K562 (cell line): ENCODE results near the gene WWOX. TPM values are rescaled to one million over a fixed set of nuclear protein-coding genes. Genes with fewer than 3 reads are reported as not detected.

ENCODE experiments used
- ATAC-seq: fragments of 200-7000 bp; cut with Tn5 transposase; 3 replicates; pipeline ENCODE4 v1.9.1; 2020; ENCODE audit warnings: moderate library complexity
- BruUV-seq: library from RNA; stranded (reverse); fragments of 400-500 nt; replicated peaks from 2 replicates; lab custom pipeline; 2021; lab: Mats Ljungman, UMichigan
- CTCF ChIA-PET: fragments of 300-600 bp; formaldehyde crosslinking; extraction: SDS; loops from one replicate; lab custom pipeline; 2021; ENCODE audit warnings: low intra/inter-chr PET ratio; lab: Yijun Ruan, JAX
- POLR2A ChIA-PET: fragments of 300-600, 350-650 bp; sonication (Branson Sonifier 250); formaldehyde crosslinking; extraction: SDS; loops from one replicate; lab custom pipeline; 2021; ENCODE audit warnings: antibody characterized with exemption, inconsistent platforms; lab: Yijun Ruan, JAX
- DNase-seq, 4 experiments: peaks; one replicate each; pipeline versions ENCODE4 v3.0.0 to v3.0.0-alpha.2; 2011 to 2018; ENCODE audit warnings: low spot score in 3 of 4, mixed read lengths in 3 of 4; ENCODE audit errors: extremely low read depth in 1 of 4
- FAIRE-seq: peaks from 2 replicates; lab custom pipeline; 2011; peaks lifted over from hg19 to GRCh38; lab: Jason Lieb, UNC
- H2AFZ ChIP-seq: 2 replicates; pipeline ENCODE4 v1.6.0; 2011; ENCODE audit warnings: low read depth, low read length, control low read depth, inconsistent platforms
- H3K27ac ChIP-seq: fragments of 200-600 bp; 3 replicates; pipeline ENCODE4 v1.8.0; 2011; ENCODE audit warnings: low read depth, mild to moderate bottlenecking, control low read depth, inconsistent platforms, low read length, moderate library complexity, mixed read lengths; ENCODE audit errors: extremely low read depth
- H3K27me3 ChIP-seq, 2 experiments: fragments of 300-600 bp in 1 of 2; 2 replicates in 1 of 2; 3 replicates in 1 of 2; pipeline versions ENCODE4 v1.6.0 to v1.8.0; 2011; ENCODE audit warnings: inconsistent platforms in 2 of 2, low read length in 2 of 2, mild to moderate bottlenecking in 1 of 2, mixed read lengths in 1 of 2, moderate library complexity in 1 of 2; ENCODE audit not compliant: control insufficient read depth in 2 of 2, insufficient read depth in 2 of 2
- H3K36me3 ChIP-seq: fragments of 300-600 bp; 3 replicates; pipeline ENCODE4 v1.8.0; 2011; ENCODE audit warnings: mild to moderate bottlenecking, low read length, inconsistent platforms; ENCODE audit not compliant: control insufficient read depth, insufficient read depth
- H3K4me1 ChIP-seq, 2 experiments: fragments of 200-600 bp in 1 of 2; replicated peaks in 1 of 2; 2 replicates in 1 of 2; 3 replicates in 1 of 2; pipeline versions ENCODE4 v1.5.1 to v1.8.0; 2011; ENCODE audit warnings: inconsistent platforms in 2 of 2, low read length in 2 of 2, mild to moderate bottlenecking in 1 of 2, mixed read lengths in 1 of 2, moderate library complexity in 1 of 2; ENCODE audit not compliant: control insufficient read depth in 2 of 2, insufficient read depth in 2 of 2
- H3K4me2 ChIP-seq: 2 replicates; pipeline ENCODE4 v1.6.1; 2011; ENCODE audit warnings: low read length, control low read depth, inconsistent platforms, mixed read lengths; ENCODE audit not compliant: insufficient read depth
- H3K4me3 ChIP-seq: fragments of 200-600 bp; sonication (generic), shearing (Covaris generic); 2 replicates; pipeline ENCODE4 v1.5.1; 2016; ENCODE audit warnings: control low read depth, inconsistent platforms
- H3K79me2 ChIP-seq: fragments of 200-600 bp; 3 replicates; pipeline ENCODE4 v1.8.0; 2011; ENCODE audit warnings: low read length, inconsistent platforms; ENCODE audit not compliant: control insufficient read depth, insufficient read depth
- H3K9ac ChIP-seq, 2 experiments: 2 replicates each; pipeline versions ENCODE4 v1.6.0 to v1.6.1; 2011; ENCODE audit warnings: low read depth in 2 of 2, low read length in 2 of 2, control low read depth in 1 of 2, inconsistent platforms in 1 of 2, mild to moderate bottlenecking in 1 of 2, mixed read lengths in 1 of 2; ENCODE audit not compliant: insufficient read depth in 1 of 2
- H3K9me1 ChIP-seq: one replicate; pipeline ENCODE4 v1.6.0; 2011; ENCODE audit warnings: inconsistent platforms, mild to moderate bottlenecking, low read length, moderate library complexity; ENCODE audit not compliant: control insufficient read depth, insufficient read depth
- H3K9me3 ChIP-seq: replicated peaks from 2 replicates; pipeline ENCODE4 v1.5.1; 2011; ENCODE audit warnings: low read depth, low read length, inconsistent platforms; ENCODE audit not compliant: control insufficient read depth, insufficient read depth
- H4K20me1 ChIP-seq: replicated peaks from 2 replicates; pipeline ENCODE4 v1.6.1; 2011; ENCODE audit warnings: low read length, inconsistent platforms, mixed read lengths; ENCODE audit not compliant: control insufficient read depth, insufficient read depth
- CTCF ChIP-seq, 3 experiments: IDR thresholded peaks in 2 of 3; conservative IDR thresholded peaks in 1 of 3; 2 replicates each; pipeline ENCODE4 v1.5.1; 2011 to 2012; ENCODE audit warnings: low read length in 3 of 3, mild to moderate bottlenecking in 3 of 3, control low read depth in 2 of 3, improper control_type of control experiment in 1 of 3, inconsistent platforms in 1 of 3, low read depth in 1 of 3, mixed read lengths in 1 of 3, moderate library complexity in 1 of 3; ENCODE audit not compliant: insufficient read depth in 2 of 3
- ELF4 ChIP-seq: fragments of 450-650 bp; formaldehyde crosslinking; IDR thresholded peaks from 2 replicates; pipeline ENCODE4 v1.4.0; 2022; ENCODE audit warnings: missing genetic modification characterization
- GABPB1 ChIP-seq: sonication (generic); formaldehyde crosslinking; IDR thresholded peaks from 2 replicates; pipeline ENCODE4 v1.8.0; 2022; ENCODE audit warnings: mild to moderate bottlenecking, missing genetic modification reagents
- GTF2A2 ChIP-seq: IDR thresholded peaks from 2 replicates; pipeline ENCODE4 v1.6.1; 2016; ENCODE audit warnings: mild to moderate bottlenecking, missing genetic modification characterization, missing compliant biosample characterization
- GTF2F1 ChIP-seq: IDR thresholded peaks from 2 replicates; pipeline ENCODE4 v1.6.1; 2011; ENCODE audit warnings: low read depth, low read length, improper control_type of control experiment
- HBP1 ChIP-seq: fragments of 450-650 bp; formaldehyde crosslinking; IDR thresholded peaks from 2 replicates; pipeline ENCODE4 v1.4.0; 2022; ENCODE audit warnings: missing genetic modification characterization
- MXD1 ChIP-seq: fragments of 250-450 bp; sonication (Bioruptor Pico); IDR thresholded peaks from 2 replicates; pipeline ENCODE4 v1.8.0; 2021; ENCODE audit warnings: borderline replicate concordance, mild to moderate bottlenecking, moderate library complexity; ENCODE audit not compliant: poor library complexity, severe bottlenecking
- PHB2 ChIP-seq: fragments of 450-650 bp; IDR thresholded peaks from 2 replicates; pipeline ENCODE4 v1.6.1; 2017; ENCODE audit warnings: low read depth
- PRPF4 ChIP-seq: fragments of 200-400 bp; formaldehyde crosslinking; IDR thresholded peaks from one replicate; pipeline ENCODE4 v1.6.1; 2017; ENCODE audit warnings: low read length, low read depth, mild to moderate bottlenecking; ENCODE audit not compliant: insufficient read depth, poor library complexity, severe bottlenecking
- SIRT6 ChIP-seq: IDR thresholded peaks from one replicate; pipeline ENCODE4 v1.6.1; 2012; ENCODE audit warnings: low read depth, mild to moderate bottlenecking, control low read depth, inconsistent platforms, low read length, moderate library complexity
- USF1 ChIP-seq: sonication (generic); formaldehyde crosslinking; IDR thresholded peaks from 2 replicates; pipeline ENCODE4 v1.9.0; 2022; ENCODE audit warnings: mild to moderate bottlenecking, missing genetic modification reagents
- ZBTB49 ChIP-seq: sonication (generic); formaldehyde crosslinking; IDR thresholded peaks from 2 replicates; pipeline ENCODE4 v1.8.0; 2022; ENCODE audit warnings: missing genetic modification reagents, mild to moderate bottlenecking, borderline replicate concordance
- ZNF280A ChIP-seq: fragments of 450-650 bp; IDR thresholded peaks from 2 replicates; pipeline ENCODE4 v1.6.1; 2018; ENCODE audit warnings: mild to moderate bottlenecking, low read depth; ENCODE audit not compliant: partially characterized antibody
- ZNF561 ChIP-seq: fragments of 450-650 bp; formaldehyde crosslinking; conservative IDR thresholded peaks from 2 replicates; pipeline ENCODE4 v1.4.0; 2020; ENCODE audit warnings: mild to moderate bottlenecking, moderate library complexity
- WGBS: fragments of 100-300 bp; shearing (Covaris generic); methylation state at CpG from one replicate; pipeline ENCODE4 v1.1.6; 2016; ENCODE audit warnings: low coverage, mixed read lengths; ENCODE audit not compliant: insufficient coverage; ENCODE audit errors: missing lambda C conversion rate; 5-methylcytosine and 5-hydroxymethylcytosine counted together
- in situ Hi-C: fragments of 300-500 bp; cut with MboI; formaldehyde crosslinking; loops from 4 replicates; pipeline ENCODE4 v1.15.0; 2018; ENCODE audit warnings: inconsistent platforms, mixed read lengths
- intact Hi-C: fragments of 100-400 bp; cut with micrococcal nuclease; formaldehyde crosslinking; loops from 2 replicates; pipeline ENCODE4 v1.14.2; 2022
- polyA plus RNA-seq, 8 experiments: library from polyadenylated mRNA; depleted of rRNA in 4 of 8; stranded (reverse) in 5 of 8; unstranded in 3 of 8; fragments of >200 nt; fragmentation: Nextera tagmentation in 2 of 8; fragmentation: Illumina TruSeq in 1 of 8; extraction: Ambion mirVana in 2 of 8; extraction: Trizol in 1 of 8; gene quantifications; 2 replicates each; pipeline versions ENCODE4 v1.2.1 to v1.2.3, GENCODE V29; 2011 to 2014; ENCODE audit warnings: inconsistent platforms in 1 of 8, missing spikeins in 1 of 8
- total RNA-seq, 7 experiments: library from RNA; depleted of rRNA in 6 of 7; stranded (reverse); fragments of >200 nt in 6 of 7; fragmentation: Illumina TruSeq in 2 of 7; extraction: Trizol in 2 of 7; gene quantifications; 2 replicates each; pipeline versions ENCODE4 v1.2.1 to v1.2.3, GENCODE V29; 2011 to 2021; ENCODE audit warnings: low replicate concordance in 1 of 7

WWOX gene
- total and polyA plus RNA-seq, 9 of the 15 experiments (the other 6 are each of a cell fraction or from before 2014, with no cell fraction given), result 1.6 to 22.7 (median 8.1) TPM

- Histone ChIP-seq H3K27me3 (peaks cover 0 to 8% of the 10 kb centered on the region in 2 experiments; a peak in 1 of 5 replicates), H3K79me2 (no peaks in the 10 kb centered on the region), H3K4me2 (no peak overlapping the region), H3K4me1 (no peaks in the 10 kb centered on the region), H3K9ac (no peak overlapping the region), H3K27ac (no peak overlapping the region), H3K4me3 (no peak overlapping the region), H3K9me3 (no peaks in the 10 kb centered on the region), H2AFZ (no peak overlapping the region), H4K20me1 (no peaks in the 10 kb centered on the region), H3K9me1 (no peaks in the 10 kb centered on the region), H3K36me3 (no peaks in the 10 kb centered on the region)
- intact Hi-C loops (no loop called here), in situ Hi-C loops (no loop called here)
- no TSS peak for BruUV-seq
- DNase-seq (no peak), FAIRE-seq (no peak), ATAC-seq (no peak)
- POLR2A ChIA-PET, result no interaction called here
- CTCF ChIA-PET, result no interaction called here
- 5% methylated on average over 10 of the region's 10 CpGs for WGBS
- TF ChIP-seq USF1 (no peak), SIRT6 (no peak), PRPF4 (no peak), GTF2A2 (tag) (no peak), GTF2F1 (no peak), HBP1 (CRISPR knock-in tag) (no peak), CTCF (IDR thresholded peaks at IDR 0.05 in 2 of 3, conservative IDR thresholded peaks at IDR 0.05 in 1 of 3; ENCODE audit: insufficient read depth in 2 of 3, low read depth in 1 of 3, low read length in 3 of 3) (no peak), ZNF561 (CRISPR knock-in tag) (no peak), ZBTB49 (CRISPR knock-in tag) (no peak), PHB2 (no peak), MXD1 (CRISPR knock-in tag) (no peak), ZNF280A (no peak), GABPB1 (CRISPR knock-in tag) (no peak), ELF4 (CRISPR knock-in tag) (no peak)
These were observed 795.4 kb downstream of the WWOX start for GRCh38 chr16:78894886-78895285.
